GM21423 (cell line): ENCODE results near the gene GLS2.
"Not testable (repeated sequence)": the region's sequence is repeated elsewhere in the genome, so short reads cannot be mapped to it uniquely, and the experiment has no call there.

ENCODE experiments used
- ATAC-seq: cut with Tn5 transposase; IDR thresholded peaks from one replicate; pipeline ENCODE4 v1.9.1; 2021; ENCODE audit warnings: mild to moderate bottlenecking, moderate library complexity; ENCODE audit not compliant: unreplicated experiment

Gene GLS2

GRCh38 chr12:56493409-56494105 is 5.6 kb upstream of the GLS2 start:
- ATAC-seq: not testable (repeated sequence)

DNA sequence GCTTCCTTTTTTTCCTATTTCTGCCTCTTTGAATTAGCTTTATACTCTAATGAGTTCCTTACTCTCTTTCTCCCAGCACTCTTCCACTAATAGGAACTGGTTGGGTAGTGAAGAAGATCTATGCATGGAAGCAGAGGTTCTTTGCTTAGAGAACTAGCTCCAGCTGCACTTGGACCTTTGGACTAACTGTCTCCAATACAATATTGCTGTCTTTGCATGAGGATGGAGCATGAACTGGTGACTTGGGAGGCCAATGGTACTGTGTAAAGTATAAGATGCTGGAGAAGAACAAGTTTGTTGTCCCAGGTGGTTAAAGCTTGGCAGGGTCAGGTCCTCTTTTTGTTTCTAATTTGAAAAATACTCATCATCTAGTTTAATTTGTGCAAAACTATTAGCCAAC is 2.4 kb upstream of the GLS2 start:
- no peak for ATAC-seq

- no peak for ATAC-seq
Measured at GRCh38 chr12:56487448-56488040, 417 bp downstream of the GLS2 start.

DNA sequence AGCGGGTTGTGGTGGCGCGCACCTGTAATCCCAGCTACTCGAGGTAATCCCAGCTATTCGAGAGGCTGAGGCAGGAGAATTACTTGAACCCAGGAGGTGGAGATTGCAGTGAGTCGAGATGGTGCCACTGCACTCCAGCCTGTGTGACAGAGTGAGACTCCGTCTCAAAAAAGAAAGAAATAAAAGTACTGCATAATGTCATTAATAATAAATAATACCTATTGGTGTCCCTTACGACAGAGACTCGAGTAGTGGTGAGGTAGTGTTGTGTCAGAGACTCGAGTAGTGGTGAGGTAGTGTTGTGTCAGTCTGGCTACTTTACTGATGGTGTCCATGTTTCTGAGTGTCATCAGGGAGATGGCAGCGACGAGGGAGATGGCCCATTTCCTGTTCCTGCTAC is 1.3 kb downstream of the GLS2 start:
- no peak for ATAC-seq

DNA sequence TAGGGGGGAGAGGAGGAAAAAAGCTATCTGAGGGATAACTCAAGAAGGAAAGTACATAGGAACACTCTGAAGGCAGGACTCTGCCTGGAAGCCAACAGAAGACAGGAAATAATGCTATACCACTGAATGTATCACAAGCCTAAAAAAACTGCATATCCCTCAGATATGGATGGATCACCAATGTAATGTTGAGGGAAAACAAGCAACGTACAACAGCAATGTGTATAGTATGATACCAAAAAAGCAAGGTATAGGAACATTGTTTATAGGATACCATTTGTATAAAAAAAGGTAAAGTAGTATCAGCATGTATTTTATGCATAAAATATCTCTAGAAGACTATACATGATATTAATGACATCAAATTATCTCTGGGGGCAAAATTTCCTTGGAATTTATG is 3.4 kb downstream of the GLS2 start:
- no peak for ATAC-seq

DNA sequence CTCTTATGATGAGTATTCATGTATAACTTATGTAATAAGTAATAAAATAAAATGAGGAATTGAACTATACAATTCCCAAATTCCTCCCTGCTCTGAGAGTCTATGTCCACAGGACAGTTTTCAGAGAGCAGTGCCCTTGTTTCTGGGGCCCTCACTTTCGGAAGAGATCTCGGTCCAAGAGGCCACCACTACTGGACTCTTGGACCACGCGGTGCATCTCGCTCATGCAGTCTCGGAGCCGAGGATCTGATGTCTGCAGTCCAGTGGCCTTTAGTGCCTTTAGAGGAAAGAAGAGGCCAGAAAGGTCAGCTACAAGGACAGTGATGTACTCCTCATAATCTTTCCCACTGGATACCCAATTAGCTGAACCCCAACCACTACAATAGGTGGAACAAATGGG is 8.3 kb downstream of the GLS2 start:
- no peak for ATAC-seq

GRCh38 chr12:56477521-56478225 is 10.3 kb downstream of the GLS2 start:
- ATAC-seq: no peak

DNA sequence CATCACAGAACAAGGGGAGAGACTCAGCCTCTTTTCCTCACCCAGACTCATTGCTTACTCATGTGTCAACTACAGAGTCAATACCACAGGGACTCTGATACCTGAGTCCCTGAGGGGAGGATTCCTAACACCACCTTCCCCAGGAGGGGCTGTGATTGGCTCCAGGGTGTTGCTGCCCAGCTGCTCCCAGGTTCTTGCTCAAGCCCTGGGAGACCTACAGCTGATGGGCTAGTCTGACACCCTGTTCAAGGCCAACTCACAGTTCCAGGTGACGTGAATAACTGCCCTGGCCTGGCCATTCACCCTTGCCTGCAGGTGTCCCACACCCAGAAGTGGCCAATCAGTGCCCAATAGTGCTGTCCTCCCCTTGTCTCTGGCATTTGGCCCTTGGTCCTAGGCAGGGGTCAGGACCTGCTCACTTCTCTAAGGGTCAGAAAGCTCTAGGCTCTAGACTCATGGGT is 11.0 kb downstream of the GLS2 start:
- no peak for ATAC-seq

DNA sequence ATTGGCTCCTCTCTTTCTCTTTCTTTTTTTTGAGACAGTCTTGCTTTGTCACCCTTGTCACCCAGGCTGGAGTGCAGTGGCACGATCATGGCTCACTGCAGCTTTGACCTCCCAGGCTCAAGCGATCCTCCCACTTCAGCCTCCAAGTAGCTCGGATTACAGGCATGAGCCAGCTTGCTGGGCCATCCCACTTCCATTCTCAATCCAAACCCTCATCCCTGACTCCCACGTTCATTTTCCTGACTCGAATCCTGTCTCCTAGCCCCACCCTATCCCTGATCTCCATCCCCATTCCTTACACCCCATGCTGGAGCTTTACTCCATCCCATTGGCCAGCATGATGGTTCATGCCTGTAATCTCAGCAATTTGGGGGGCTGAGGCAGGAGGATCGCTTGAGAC is 11.8 kb downstream of the GLS2 start:
- no peak for ATAC-seq

- no peak for ATAC-seq
Measured at GRCh38 chr12:56474389-56474788, 13.6 kb downstream of the GLS2 start.

- ATAC-seq: no peak
Measured at GRCh38 chr12:56469007-56469930, 18.7 kb downstream of the GLS2 start.

GRCh38 chr12:56468216-56469006 is 19.6 kb downstream of the GLS2 start, which contains the start of gene SPRYD4:
TSS of gene SPRYD4 (plus strand) at chr12:56468578. CDS start at chr12:56468592, 14 bp downstream.
- peak; percentile 89 for ATAC-seq

DNA sequence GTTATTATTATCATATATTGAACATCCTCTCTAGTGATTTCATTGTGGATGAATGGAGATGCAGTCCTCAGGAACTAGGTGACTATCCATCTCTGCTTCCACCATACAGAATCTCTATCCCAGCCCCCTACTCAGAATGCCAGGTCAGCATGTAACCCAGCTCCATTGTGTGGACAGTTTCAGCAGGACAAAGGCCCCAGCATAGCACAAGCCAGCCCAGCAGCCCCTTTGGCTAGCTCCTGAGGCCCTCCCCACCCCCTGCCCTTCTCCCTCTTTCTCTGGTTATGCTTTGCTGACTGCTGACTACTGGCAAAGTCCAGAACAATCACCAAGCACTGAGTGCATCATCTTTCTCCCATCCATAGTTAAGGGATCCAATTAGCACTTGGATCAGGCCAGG is 25.4 kb downstream of the GLS2 start:
- no peak for ATAC-seq

DNA sequence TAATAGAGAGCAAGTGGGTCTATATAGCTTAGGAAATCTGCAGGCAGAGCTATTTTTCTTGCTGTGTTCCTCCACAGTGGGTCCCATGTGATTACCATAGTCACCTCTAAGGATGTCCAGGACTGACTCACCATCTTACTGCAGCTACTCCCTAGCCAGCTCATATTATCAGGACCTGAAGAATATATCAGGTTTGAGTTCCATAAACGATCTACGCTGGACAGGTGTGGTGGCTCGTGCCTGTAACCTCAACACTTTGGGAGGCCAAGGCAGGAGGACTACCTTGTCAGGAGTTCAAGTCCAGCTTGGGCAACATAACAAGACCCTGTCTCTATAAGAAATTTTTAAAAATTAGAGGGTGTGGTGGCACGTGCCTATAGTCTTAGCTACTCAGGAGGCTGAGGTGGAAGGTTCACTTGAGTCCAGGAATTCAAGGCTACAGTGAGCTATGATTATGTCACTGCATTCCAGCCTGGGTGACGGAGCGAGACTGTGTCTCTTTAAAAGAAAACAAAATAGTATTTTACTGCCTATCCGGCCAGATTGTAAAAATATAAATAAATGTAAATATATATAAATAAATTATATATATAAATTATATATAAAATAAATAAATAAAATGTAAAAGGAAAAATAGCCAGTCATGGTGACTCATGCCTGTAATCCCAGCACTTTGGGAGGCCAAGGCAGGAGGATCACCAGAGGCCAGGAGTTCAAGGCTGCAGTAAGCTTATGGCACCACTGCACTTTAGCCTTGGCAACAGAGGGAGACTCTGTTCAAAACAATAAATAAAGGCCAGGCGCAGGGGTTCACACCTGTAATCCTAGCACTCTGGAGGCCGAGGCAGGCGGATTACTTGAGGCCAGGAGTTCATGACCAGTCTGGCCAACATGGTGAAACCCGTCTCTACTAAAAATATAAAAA is 26.5 kb downstream of the GLS2 start:
- ATAC-seq: no peak

DNA sequence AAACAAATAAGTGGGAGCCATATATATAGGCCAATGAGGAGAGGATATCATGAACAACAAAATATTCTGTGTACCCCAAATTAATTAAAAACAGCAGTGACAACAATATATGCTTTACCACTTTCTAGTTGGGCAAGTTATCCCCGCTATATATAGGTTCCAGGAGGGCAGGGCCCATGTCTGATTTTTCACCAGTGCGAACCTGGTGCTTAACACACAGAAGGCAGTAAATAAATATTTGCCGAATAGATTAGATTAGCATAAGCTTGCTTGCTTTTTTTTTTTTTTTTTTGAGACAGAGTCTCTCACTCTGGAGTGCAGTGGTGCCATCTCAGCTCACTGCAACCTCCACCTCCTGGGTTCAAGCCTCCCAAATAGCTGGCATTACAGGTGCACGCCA is 30.1 kb downstream of the GLS2 start:
- no peak for ATAC-seq

DNA sequence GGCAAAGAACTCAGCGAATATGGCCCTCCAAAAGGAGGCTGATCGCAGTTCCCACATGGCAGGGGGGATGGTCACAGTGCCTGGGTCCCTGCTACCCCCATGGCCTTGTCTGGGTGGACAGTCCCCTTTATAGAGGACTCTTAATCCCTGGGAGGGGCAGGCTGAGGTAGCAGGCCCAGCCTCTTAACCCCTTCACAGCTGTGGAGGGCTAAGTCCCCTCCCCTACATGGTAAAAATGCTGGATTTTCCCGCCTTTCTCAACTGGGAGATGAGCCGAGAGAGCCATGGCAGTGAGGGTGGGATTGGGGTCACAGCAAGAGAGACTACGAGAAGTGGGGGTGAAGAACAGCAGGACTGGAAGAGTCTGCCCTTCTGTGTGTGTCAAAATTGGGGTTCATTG is 33.4 kb downstream of the GLS2 start, which contains the start of gene MIP:
MIP (minus strand) TSS at position 101 of the 400 bp plus-strand sequence; CDS start at position 57, 44 bp downstream.
- no peak for ATAC-seq

DNA sequence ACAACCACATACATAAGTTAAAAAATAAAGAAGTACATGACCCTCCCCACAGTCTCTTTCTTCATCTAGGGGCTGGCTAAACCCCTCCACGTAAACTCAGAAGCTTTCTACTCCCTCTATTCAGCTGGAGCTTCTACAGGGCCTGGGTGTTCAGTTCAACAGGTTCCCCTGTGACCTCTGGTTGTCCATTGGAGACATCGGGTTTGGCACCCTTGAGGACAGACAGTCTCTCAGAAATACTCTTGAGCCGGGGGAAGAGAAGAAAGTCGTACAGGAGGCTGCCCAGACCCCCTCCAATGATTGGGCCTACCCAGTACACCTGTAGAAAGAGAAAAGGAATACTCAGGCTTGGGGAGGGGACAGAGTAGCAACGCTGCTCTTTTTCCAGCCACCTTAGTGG is 36.8 kb downstream of the GLS2 start:
- no peak for ATAC-seq

DNA sequence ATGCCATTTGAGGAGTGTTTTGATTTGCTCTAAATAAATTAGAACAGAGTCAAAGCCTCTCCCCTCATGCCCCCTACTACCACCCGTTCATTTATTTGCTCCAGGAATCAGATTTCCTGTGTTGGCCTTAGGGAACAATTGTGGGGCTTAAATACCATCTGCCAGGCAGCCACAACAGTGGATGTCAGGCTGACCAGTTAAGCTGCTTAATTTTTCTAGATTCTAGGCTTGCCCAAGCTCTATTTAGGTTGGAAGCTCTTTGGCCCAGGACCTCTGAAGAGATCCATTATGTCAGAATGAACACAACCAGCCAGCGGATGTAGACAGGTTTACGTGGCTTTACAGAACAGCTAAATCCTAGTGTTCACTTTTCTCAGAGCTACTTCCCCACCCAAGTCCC is 37.7 kb downstream of the GLS2 start:
- no peak for ATAC-seq

DNA sequence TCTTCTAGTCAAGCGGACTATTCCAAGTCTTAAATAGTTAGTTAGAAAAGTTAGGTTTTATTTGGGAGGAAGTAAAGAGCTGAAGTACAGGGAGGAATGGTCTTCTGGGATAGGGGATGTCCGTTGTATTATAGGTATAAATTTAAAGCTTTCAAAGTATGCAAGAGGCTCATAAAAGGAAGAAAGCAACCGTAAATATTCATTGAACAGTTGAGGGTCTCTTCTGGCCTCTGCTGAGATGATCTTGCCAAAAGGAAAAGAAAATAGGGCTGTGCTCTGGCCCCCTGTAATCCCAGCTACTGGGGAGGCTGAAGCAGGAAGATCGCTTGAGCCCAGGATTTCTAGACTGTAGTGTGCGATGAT is 38.4 kb downstream of the GLS2 start:
- ATAC-seq: no peak
